Measurements from ENCODE around the gene DCST2. TPM values are rescaled to one million over a fixed set of nuclear protein-coding genes. Genes with fewer than 3 reads are reported as not detected.
"Not testable (repeated sequence)": the region's sequence is repeated elsewhere in the genome, so short reads cannot be mapped to it uniquely, and the experiment has no call there.

DCST2 gene
- total and polyA plus RNA-seq, 7 donors: 0.04 to 0.56 (median 0.19) TPM; not detected in 2

DNA sequence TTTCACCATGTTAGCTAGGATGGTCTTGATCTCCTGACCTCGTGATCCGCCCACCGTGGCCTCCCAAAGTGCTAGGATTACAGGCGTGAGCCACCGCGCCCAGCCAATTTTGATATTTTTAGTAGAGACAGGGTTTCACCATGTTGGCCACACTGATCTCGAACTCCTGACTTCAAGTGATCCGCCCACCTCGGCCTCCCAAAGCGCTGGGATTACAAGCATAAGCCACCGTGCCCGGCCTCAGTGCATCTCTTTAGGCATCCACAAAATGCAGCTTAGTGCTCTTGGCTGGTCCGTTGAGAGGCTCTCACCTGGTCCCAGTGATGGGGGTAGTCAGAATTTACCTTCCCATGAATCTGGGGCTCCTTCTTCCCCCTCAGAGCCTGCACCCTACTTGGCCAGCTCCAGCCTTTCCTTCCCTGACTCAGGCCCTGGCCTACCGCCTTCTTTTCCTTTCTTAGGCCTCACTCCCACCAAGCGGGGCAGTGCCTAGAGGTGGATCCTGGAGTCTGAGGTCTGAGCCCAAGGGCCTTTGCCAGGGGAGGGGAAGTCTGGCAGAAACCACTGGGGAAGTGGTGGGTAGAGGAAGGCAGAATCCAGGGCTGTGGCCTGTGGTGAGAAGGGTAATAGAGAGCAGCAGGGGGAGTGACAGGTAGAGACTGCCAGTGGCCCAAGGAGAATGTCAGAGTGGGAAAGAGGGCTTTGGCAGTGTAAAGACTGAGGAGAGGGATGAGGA lies 36.4 kb downstream of the DCST2 start:
- ATAC-seq: no peak
- Histone ChIP-seq H3K36me3 (ENCODE audit: insufficient read depth in 1 of 2, low read depth in 1 of 2) (no peaks in the 10 kb centered on the region), H3K27me3 (ENCODE audit: insufficient read depth in 3 of 3, low read length in 2 of 3) (no peaks in the 10 kb centered on the region), H3K27ac (no peak overlapping the region), H3K4me1 (peaks cover 15% of the 10 kb centered on the region), H3K4me3 (no peak overlapping the region), H3K9me3 (no peaks in the 10 kb centered on the region)
- intact Hi-C loops (cut with DNase I): no loop called here
- WGBS, 3 donors: 74 to 82% (median 74%) methylated on average over 15 of the region's 15 CpGs
- DNase-seq: peak in 1 of 2 donors; percentile 39
- TF ChIP-seq, protein P1, sequence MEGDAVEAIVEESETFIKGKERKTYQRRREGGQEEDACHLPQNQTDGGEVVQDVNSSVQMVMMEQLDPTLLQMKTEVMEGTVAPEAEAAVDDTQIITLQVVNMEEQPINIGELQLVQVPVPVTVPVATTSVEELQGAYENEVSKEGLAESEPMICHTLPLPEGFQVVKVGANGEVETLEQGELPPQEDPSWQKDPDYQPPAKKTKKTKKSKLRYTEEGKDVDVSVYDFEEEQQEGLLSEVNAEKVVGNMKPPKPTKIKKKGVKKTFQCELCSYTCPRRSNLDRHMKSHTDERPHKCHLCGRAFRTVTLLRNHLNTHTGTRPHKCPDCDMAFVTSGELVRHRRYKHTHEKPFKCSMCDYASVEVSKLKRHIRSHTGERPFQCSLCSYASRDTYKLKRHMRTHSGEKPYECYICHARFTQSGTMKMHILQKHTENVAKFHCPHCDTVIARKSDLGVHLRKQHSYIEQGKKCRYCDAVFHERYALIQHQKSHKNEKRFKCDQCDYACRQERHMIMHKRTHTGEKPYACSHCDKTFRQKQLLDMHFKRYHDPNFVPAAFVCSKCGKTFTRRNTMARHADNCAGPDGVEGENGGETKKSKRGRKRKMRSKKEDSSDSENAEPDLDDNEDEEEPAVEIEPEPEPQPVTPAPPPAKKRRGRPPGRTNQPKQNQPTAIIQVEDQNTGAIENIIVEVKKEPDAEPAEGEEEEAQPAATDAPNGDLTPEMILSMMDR (IDR thresholded peaks at IDR 0.05): no peak

DNA sequence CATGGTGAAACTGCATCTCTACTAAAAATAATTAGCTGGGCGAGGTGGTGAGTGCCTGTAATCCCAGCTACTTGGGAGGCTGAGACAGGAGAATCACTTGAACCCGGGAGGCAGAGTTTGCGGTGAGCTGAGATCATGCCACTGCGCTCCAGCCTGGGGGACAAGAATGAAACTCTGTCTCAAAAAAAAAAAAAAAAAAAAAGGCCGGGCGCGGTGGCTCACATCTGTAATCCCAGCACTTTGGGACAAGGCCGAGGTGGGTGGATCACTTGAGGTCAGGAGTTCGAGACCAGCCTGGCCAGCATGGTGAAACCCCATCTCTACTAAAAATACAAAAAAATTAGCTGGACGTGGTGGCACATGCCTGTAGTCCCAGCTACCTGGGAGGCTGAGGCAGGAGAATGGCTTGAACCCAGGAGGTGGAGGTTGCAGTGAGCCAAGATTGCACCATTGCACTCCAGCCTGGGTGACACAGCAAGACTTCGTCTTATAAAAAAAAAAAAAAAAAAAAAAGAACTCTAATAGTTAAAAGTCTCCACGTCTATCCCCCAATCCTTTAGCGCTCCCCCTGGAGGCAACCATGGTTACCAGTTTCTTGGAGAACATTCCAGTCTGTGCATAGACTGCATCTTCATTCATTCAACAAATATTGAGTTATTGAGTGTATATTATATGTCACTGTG lies 38.1 kb downstream of the DCST2 start:
- H3K27me3 ChIP-seq (ENCODE audit: insufficient read depth in 3 of 3, low read length in 2 of 3); H3K27ac ChIP-seq; intact Hi-C loops (cut with DNase I); H3K4me3 ChIP-seq; H3K9me3 ChIP-seq: not testable (repeated sequence)
- H3K4me1 ChIP-seq: peaks cover 15% of the 10 kb centered on the region
- TF ChIP-seq, protein P1 (IDR thresholded peaks at IDR 0.05): peak; percentile 39
- WGBS, 3 donors: 37 to 63% (median 42%) methylated on average over 10 to 13 of the region's 13 CpGs
- DNase-seq (peak in 1 of 2 donors; percentile 69), ATAC-seq (peak in 2 of 4 donors; percentile 13 to 17)
- H3K36me3 ChIP-seq (ENCODE audit: insufficient read depth in 1 of 2, low read depth in 1 of 2): peaks cover 0 to 13% of the 10 kb centered on the region in 2 donors

DNA sequence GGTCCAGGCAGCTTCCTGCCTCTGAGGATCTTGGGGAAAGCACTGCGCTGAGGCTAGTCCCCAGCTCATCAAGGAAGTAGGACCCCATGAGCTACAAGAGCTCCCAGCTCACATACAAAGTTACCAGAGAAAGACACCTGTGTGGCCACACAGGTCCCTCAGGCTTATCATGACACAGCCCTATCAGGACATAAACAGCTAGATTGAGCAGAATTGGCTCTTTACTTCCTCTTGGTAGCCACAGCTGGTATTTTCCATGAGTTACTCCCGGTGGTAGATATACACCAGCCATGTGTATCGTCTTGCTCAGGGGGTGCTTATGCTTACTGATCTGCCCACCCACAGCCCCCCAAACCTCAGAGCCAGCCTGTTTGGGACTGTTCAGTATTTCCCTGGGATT lies 39.0 kb downstream of the DCST2 start:
- TF ChIP-seq, protein P1 (IDR thresholded peaks at IDR 0.05): no peak
- Histone ChIP-seq H3K9me3 (no peaks in the 10 kb centered on the region), H3K27ac (no peak overlapping the region), H3K36me3 (ENCODE audit: insufficient read depth in 1 of 2, low read depth in 1 of 2) (peaks cover 0 to 19% of the 10 kb centered on the region in 2 donors), H3K27me3 (ENCODE audit: insufficient read depth in 3 of 3, low read length in 2 of 3) (no peaks in the 10 kb centered on the region), H3K4me1 (peaks cover 9% of the 10 kb centered on the region), H3K4me3 (no peak overlapping the region)
- WGBS, 3 donors: 51 to 69% (median 57%) methylated on average over 3 of the region's 3 CpGs
- DNase-seq: no peak
- intact Hi-C loops (cut with DNase I): no loop called here
- ATAC-seq: no peak

DNA sequence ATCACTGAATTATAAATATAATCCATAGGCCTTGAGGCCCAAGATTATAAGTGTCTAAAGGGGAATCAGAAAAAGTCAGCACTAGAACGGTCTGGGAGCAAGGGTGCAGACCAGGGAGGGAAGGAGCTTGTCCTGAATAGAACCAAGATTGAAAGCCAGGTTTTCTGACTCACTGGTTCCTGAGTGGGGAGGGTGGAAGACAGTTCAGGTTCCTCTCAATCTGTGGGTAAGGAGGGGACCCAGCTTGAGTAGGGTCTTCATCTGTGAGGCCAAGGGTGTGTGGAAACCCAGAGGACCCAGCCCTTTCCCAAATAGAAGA lies 39.4 kb downstream of the DCST2 start:
- intact Hi-C loops (cut with DNase I): no loop called here
- Histone ChIP-seq H3K27me3 (ENCODE audit: insufficient read depth in 3 of 3, low read length in 2 of 3) (no peaks in the 10 kb centered on the region), H3K27ac (no peak overlapping the region), H3K4me3 (no peak overlapping the region), H3K36me3 (ENCODE audit: insufficient read depth in 1 of 2, low read depth in 1 of 2) (peaks cover 0 to 19% of the 10 kb centered on the region in 2 donors), H3K9me3 (no peaks in the 10 kb centered on the region), H3K4me1 (peaks cover 7% of the 10 kb centered on the region)
- ATAC-seq (no peak), DNase-seq (no peak)
- TF ChIP-seq, protein P1 (IDR thresholded peaks at IDR 0.05): no peak
- WGBS, 3 donors: 64 to 77% (median 67%) methylated on average over 1 of the region's 1 CpG

Measured in psoas muscle (tissue), 8 donors.